Measurements from ENCODE around the gene MPEG1.

MPEG1 gene

DNA sequence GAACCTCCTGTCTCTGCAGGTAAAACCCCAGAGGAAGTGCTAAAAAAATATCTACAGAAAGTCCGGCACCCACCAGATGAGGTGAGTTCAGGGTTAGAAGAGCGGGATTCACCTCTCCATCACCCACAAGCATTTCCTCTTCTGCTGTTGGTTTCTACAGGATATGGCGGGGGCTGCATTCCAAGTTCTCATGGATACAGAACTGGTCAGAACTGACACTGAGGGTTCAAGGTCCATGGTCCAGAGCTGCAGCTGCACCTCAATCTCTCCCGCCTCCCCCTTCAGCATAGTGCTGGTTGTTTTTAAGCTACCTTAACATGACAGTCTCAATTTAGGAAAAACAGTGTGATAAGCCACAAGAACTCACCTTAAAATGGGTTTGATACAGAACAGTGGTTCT lies 21.6 kb downstream of the MPEG1 start:
- no peak for DNase-seq (ENCODE audit: low read depth)
- H3K4me3 ChIP-seq (ENCODE audit: low read depth, low read length), result no peak overlapping the region
- TF ChIP-seq, protein P1, sequence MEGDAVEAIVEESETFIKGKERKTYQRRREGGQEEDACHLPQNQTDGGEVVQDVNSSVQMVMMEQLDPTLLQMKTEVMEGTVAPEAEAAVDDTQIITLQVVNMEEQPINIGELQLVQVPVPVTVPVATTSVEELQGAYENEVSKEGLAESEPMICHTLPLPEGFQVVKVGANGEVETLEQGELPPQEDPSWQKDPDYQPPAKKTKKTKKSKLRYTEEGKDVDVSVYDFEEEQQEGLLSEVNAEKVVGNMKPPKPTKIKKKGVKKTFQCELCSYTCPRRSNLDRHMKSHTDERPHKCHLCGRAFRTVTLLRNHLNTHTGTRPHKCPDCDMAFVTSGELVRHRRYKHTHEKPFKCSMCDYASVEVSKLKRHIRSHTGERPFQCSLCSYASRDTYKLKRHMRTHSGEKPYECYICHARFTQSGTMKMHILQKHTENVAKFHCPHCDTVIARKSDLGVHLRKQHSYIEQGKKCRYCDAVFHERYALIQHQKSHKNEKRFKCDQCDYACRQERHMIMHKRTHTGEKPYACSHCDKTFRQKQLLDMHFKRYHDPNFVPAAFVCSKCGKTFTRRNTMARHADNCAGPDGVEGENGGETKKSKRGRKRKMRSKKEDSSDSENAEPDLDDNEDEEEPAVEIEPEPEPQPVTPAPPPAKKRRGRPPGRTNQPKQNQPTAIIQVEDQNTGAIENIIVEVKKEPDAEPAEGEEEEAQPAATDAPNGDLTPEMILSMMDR (conservative IDR thresholded peaks at IDR 0.05; ENCODE audit: low read depth, low read length), result no peak

DNA sequence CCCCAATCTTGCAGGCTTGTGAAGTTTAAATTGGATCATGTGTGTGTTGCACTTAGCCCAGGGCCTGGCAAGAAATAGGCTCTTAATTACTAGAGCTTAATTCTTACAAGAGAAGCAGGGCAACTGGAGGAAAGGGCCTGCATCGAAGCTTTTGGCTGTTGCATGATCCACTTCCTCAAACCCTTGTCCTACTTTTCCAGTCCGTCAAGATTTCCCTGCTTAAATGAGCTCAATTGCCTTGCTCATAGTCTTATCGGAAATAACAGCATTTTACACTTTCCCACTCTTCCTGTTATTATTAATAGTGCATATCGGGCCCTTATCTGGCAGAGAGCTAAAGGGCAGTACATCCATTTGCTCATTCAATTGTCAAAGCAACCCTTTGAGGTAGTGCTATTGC lies 22.7 kb downstream of the MPEG1 start:
- no peak for DNase-seq (ENCODE audit: low read depth)
- no peak overlapping the region for H3K4me3 ChIP-seq (ENCODE audit: low read depth, low read length)
- TF ChIP-seq, protein P1 (conservative IDR thresholded peaks at IDR 0.05; ENCODE audit: low read depth, low read length), result no peak

DNA sequence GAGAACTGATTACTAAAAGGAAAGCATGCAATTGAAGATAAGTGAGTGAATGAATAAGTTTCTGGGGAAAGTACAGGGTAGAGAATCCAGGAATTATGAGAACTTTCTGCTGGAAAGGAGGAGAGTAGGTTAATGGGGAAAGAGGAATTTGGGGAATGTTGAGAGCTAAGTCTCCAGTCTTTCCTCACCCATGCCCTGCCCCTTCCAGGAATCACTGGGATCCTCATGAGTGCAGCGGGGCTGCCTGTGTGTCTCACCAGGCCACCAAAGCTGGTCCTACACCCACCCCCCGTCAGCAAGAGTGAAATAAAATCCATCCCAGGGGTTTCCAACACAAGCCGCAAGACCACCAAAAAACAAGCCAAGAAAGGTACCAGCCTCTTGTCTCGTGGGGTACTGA lies 23.8 kb downstream of the MPEG1 start:
- no peak overlapping the region for H3K4me3 ChIP-seq (ENCODE audit: low read depth, low read length)
- TF ChIP-seq, protein P1 (conservative IDR thresholded peaks at IDR 0.05; ENCODE audit: low read depth, low read length), result no peak
- DNase-seq (ENCODE audit: low read depth), result no peak

DNA sequence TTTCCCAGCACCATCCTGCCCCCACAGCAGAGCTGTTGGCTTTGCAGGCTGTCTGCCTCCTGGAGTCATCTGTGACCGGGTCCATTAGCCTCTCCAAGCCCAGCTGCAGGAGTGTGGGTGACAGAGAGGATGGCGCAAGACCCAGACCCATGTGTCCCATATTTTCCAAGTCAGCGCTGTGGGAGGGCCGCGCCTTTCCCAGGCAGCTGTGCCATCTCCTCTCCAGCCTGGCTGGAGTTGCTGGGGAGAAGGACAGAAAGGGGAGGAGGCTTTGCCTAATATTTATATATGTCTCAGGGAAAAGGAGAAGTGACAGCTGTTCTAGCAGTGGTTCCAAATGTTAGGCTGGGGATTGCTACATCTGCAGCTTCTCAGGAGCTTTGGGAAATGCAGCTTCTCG lies 25.1 kb downstream of the MPEG1 start:
- no peak overlapping the region for H3K4me3 ChIP-seq (ENCODE audit: low read depth, low read length)
- TF ChIP-seq, protein P1 (conservative IDR thresholded peaks at IDR 0.05; ENCODE audit: low read depth, low read length), result no peak
- no peak for DNase-seq (ENCODE audit: low read depth)

DNA sequence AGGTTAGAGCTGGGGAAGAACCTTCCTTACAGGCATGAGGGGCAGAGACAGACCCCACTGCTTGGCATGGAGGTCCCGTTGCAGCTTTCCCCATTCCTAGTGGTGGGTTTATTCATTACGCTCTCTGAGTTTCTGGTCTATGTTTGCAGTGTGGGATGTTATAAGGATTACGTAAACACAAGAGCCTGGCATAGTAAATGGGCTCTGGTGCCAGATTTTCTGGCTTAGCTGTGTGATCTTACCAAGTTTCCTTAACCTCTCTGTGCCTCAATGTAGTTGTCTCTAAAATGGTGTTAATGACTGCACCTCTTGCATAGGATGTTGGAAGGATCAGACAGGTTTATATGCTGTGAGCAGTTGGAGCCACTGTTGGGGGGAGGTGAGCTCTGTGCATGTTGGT lies 25.7 kb downstream of the MPEG1 start:
- no peak overlapping the region for H3K4me3 ChIP-seq (ENCODE audit: low read depth, low read length)
- TF ChIP-seq, protein P1 (conservative IDR thresholded peaks at IDR 0.05; ENCODE audit: low read depth, low read length), result no peak
- no peak for DNase-seq (ENCODE audit: low read depth)

DNA sequence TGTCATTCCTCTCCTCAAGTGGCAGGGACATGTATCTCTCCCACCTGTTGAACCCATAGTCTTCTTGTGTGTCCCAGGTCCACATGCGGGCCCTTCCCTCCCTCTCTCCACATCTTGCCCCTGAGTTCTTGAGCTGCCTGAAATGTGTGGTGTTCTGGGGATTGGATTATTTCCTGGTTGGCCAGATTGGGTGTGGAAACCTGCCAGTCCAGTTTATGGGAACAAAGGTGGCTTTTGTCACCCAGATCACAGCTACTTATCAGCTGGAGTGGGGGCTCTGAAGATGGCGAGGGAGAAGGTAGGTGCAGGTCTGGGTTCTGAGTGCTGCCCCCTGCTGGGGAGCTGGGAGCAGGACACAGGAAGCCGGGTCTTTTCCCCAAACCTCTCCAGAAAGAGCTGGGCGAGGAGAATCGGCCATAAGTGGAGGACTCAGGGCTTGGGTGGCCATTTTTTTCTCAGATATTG lies 26.6 kb downstream of the MPEG1 start:
- TF ChIP-seq, protein P1 (conservative IDR thresholded peaks at IDR 0.05; ENCODE audit: low read depth, low read length), result peak; percentile 60
- DNase-seq (ENCODE audit: low read depth), result no peak
- no peak overlapping the region for H3K4me3 ChIP-seq (ENCODE audit: low read depth, low read length)

DNA sequence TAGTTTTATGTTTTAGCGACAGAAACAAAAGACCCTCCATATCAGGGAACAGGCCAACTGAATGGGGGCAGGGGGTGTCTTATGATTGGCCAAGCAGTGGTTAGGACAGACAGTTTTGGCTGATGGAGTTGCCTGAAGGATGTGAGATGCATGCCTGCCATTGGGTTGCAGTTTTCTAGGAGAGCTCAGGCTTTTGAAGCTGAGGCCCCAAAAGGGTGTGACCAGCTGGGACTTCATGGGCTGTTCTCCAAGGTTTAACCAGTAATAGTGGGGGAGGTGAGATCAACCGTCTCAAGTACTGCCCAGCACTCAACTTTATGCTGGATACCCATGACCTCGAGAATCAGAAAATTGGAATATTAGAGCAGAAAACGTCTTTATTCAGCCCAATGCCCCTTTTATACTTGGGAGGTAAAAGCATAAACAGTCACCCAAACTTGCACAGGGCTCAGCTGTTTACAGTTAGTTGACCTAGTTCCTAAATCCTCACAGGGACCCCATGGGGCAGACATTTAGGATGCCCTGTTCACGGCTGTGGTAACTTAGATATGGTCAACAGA lies 27.3 kb downstream of the MPEG1 start:
- no peak overlapping the region for H3K4me3 ChIP-seq (ENCODE audit: low read depth, low read length)
- TF ChIP-seq, protein P1 (conservative IDR thresholded peaks at IDR 0.05; ENCODE audit: low read depth, low read length), result no peak
- no peak for DNase-seq (ENCODE audit: low read depth)
